Measurements from ENCODE around the gene ATP2C2.

DNA sequence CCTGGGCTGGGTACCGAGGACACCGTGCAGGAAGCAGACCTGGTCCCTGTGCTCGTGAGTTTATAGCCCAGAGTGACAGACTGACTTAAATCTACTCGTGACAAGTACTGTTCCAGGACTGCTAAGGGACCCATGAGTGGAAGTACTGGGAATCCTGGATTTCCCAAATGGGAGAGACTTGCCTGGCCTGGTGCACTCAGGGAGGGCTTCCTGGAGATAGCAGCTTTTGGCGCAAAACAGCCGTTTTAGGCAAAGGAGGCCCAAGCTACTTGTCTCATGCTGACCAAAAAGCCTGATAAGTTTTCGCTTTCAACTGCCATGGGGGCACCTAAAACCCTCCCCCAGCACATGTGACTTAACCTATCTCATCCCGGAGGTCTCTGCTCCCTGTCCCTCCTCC is 51.4 kb downstream of the ATP2C2 start:
- TF ChIP-seq, protein P1, sequence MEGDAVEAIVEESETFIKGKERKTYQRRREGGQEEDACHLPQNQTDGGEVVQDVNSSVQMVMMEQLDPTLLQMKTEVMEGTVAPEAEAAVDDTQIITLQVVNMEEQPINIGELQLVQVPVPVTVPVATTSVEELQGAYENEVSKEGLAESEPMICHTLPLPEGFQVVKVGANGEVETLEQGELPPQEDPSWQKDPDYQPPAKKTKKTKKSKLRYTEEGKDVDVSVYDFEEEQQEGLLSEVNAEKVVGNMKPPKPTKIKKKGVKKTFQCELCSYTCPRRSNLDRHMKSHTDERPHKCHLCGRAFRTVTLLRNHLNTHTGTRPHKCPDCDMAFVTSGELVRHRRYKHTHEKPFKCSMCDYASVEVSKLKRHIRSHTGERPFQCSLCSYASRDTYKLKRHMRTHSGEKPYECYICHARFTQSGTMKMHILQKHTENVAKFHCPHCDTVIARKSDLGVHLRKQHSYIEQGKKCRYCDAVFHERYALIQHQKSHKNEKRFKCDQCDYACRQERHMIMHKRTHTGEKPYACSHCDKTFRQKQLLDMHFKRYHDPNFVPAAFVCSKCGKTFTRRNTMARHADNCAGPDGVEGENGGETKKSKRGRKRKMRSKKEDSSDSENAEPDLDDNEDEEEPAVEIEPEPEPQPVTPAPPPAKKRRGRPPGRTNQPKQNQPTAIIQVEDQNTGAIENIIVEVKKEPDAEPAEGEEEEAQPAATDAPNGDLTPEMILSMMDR (IDR thresholded peaks at IDR 0.05), result no peak
- no peak for TF ChIP-seq POLR2A (IDR thresholded peaks at IDR 0.05)
